HG03175 (cell line): Measurements from ENCODE around the gene ACY1.

Source experiments
- ATAC-seq: cut with Tn5 transposase; IDR thresholded peaks from one replicate; pipeline ENCODE4 v1.9.1; 2021; ENCODE audit warnings: mild to moderate bottlenecking, moderate library complexity; ENCODE audit not compliant: unreplicated experiment

ACY1 gene

GRCh38 chr3:51982838-51983577, at the start of gene ACY1:
Gene ACY1, plus strand, starts transcription at chr3:51983535. Its CDS starts 530 bp downstream, at chr3:51984065.
- ATAC-seq: peak; percentile 71

- no peak for ATAC-seq
Observed at GRCh38 chr3:51934139-51934850, 49.0 kb upstream of the ACY1 start.

DNA sequence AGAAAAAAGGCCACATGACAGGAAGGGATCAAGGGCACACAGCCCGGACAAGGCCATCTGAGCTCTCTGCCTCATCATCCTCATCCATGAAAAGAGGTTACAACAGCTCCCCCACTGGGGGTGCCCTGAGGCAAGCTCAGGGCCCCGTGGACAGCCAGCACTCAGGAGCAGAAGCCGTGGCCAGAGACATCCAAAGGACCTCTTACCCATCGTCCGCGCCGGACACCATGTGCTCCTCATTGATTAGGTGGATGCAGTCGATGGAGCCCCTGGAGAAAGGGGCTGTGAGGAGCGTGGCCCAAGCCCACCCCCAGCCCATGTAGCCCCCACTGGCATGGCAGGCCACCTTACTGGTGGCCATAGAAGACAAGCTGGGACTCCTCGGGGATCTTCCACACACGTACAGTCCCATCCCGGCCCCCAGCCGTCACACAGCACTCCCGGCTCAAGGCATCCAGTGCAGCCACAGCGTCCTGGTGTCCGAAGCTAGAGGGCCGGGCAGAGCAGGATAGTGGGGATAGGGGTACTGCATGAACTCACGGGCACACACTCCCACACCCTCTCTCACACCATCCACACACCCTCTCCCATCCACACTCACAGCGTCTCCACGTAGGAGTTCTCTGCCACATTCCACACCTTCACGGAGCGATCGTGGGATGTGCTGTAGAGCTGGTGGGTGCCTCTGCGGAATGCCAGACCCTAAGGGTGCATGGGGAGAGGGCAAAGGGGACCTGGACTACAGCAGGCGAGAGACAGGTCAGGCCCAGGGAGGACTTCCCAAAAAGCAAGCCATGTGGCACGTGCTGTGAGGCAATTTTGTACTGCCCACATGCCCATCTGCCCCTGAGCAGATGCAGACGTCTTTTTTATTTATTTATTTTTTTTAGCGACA, 48.1 kb upstream of the ACY1 start:
- no peak for ATAC-seq

DNA sequence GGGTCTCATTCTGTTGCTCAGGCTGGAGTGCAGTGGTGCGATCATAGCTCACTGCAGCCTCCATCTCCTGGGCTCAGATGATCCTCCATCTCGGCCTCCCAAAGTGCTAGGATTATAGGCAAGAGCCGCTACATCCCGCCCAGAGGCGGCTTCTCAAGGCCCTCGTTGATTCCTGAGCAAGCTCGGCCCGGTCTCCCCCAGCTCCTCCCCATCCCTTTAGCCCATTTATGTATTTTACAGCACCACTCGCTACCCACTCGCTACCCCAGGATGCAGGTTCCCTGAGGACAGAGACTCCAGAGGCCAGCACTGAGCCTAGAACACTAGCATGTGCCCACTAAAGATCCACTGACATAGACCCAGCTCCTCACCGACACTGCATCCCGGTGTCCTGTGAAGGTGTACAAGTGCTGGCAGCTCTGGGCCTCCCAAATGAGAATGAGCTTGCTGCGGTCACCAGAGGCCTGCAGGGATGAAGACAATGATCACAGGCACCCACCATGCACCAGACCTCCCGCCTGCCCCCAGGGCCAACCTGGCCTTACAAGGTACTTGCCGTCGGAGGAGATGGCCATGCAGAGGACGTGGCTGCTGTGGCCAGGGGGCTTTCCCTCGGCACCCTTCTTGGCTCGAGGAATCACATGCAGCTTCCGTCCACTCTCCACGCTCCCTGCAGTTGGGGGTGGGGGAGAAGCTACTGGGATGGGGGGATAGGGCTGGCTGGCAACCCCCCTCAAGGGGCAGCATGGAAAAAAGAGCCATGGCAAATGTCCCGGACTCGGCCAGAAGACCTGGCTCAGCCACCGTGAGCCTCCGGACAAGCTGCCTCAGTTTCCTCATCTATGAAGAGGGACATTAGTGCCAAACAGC, 47.2 kb upstream of the ACY1 start:
- ATAC-seq: no peak

- ATAC-seq: no peak
Observed at GRCh38 chr3:51937014-51937413, 46.3 kb upstream of the ACY1 start.

GRCh38 chr3:51937611-51938450, 45.5 kb upstream of the ACY1 start:
- ATAC-seq: no peak

DNA sequence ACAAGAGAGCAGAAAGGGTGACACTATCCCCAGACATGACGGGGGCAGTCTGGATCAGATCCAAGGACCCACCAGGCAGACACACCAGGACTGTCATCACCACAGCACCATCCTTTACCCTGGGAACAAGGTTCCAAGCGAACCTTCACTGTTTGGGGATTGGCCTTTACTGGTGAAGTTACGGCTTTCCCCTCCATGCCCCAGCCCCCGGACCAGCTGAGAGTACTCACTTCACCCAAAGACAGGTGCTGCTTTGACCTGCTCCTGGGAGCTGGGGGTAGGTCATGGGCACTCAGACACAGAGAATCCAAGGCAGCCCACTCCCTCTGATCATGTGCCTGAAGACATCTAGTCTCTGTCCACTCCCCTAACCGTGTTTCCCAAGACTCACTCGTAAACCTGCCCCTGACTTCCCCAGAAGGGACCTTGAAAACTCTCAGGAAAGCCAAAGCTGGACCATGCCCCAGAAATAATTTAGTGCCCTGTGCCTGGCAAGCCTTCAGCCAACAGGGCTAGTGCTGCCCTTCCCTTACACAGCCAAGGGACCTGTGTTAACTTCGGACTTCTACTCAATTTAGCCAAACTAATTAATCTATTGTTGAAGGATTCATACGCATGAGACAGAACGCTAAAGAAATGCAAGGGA, 44.4 kb upstream of the ACY1 start:
- no peak for ATAC-seq

DNA sequence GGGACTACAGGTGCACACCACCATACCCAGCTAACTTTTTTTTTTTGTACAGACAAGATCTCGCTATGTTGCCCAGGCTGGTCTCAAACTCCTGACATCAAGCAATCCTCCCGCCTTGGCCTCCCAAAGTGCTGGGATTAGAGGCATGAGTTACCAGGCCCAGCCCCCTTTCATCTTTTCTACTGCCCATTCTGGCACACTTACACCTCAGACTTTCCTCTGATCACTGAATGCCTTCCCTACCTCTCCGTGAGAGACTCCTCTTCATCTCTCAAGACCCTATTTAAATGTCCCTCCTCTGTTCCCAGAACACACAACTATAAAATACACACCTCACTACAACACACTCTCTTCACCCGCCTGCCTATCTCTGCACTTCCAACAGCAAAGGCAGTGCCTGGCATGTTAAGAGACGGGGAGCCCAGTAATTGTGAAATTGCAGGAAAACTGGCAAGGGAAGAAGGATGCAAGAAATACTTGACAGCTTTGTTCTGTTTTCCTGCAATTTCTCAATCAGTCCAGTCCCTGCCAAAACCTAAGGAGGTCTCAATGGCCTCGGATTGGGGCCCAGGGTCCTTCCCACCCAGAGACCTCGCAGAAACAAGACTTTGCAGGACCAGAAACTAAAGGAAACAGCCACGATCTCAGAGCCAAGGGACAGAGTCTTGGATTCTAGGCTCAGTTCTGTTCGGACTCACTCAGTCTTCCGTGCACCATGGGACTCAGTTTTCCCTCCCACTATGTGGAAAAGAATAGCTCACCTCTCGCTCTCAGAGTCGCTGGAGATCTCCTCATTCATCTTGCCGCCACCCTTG, 42.5 kb upstream of the ACY1 start:
- ATAC-seq: no peak

- ATAC-seq: no peak
Observed at GRCh38 chr3:51941463-51941797, 41.9 kb upstream of the ACY1 start.

DNA sequence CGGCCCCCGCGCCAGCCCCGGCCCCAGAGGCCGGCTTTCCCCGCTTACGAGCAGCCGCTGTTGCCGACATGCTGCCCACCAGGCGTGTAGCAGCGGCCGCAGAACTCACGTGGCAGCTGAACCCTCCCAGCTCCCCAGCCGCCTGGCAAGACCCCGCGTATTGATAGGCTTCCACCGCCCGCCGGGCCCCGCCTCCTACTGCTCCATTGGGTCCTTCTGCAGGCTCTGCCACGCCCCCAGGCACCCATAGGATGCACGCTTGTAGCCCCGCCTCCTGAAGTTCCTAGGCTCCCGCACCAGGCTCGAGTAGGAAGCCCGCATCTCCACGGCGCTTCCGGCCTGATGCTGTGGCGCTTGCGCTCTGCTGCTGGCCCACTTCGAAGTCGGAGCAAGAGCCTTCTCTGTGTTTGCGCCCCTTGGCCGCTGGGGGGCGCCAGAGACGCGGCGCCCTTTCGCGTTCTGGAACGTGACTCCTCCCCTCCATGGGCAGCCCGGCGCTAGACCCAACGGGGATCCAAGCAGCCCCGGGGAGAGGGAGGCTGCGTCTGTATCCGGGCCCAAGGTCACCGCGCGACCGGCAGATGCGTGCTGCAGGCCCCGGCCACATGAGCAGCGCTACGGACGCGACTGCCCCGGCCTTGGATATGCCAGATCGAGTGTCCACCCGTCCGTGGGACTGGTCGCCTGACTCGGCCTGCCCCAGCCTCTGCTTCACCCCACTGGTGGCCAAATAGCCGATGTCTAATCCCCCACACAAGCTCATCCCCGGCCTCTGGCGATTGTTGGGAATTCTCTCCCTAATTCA, 41.3 kb upstream of the ACY1 start, which contains the start of the genes PARP3 and RRP9:
PARP3 (plus strand) TSS at position 566 of the 805 bp plus-strand sequence. CDS start 993 bp downstream, outside the sequence.
RRP9 (minus strand) TSS at position 107 of the 805 bp plus-strand sequence; CDS start at position 70, 37 bp downstream.
- peak; percentile 92 for ATAC-seq

- ATAC-seq: peak; percentile 36
Observed at GRCh38 chr3:51942603-51943450, 40.5 kb upstream of the ACY1 start.

DNA sequence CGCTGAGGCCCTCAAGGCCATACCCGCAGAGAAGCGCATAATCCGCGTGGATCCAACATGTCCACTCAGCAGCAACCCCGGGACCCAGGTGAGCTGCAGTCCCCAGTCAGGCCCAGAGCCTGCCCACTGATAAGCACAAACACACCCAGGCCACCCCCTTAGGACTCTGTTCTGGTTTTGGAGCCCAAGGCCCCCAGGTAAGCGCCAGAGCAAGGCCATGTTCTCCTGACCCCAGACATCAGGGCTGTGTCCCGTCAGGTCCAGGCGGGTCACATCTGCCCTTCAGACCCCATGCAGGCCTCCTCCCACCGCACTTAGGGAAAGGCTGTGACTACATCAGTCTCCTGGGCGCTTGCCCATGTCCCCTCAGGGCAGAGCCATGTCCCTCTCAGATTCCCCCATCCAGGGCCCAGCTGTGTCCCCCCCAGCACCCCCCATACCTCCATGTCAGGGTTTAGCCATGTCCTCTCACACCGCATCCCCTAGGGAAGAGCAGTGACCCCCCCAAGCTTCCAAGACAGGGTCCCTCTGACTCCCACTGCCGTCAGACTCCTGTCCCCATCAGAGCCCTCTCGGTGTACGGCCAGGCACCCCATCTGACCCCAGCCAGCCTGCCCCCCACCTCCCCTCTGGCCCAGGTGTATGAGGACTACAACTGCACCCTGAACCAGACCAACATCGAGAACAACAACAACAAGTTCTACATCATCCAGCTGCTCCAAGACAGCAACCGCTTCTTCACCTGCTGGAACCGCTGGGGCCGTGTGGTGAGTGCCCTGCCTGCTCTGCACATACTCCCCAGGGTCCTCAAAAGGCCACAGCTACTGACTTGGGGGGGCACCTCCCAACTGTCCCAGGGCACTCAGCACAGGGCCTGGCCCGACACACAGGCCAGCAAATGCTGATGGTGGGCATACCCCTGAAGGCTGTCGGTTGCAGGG, 39.6 kb upstream of the ACY1 start:
- ATAC-seq: no peak

GRCh38 chr3:51944451-51945021, 38.8 kb upstream of the ACY1 start:
- no peak for ATAC-seq

- ATAC-seq: no peak
Observed at GRCh38 chr3:51945031-51945840, 38.1 kb upstream of the ACY1 start.
